ENCODE measurements around the gene MYLK2.
"Not testable (repeated sequence)": the region's sequence is repeated elsewhere in the genome, so short reads cannot be mapped to it uniquely, and the experiment has no call there.

The MYLK2 gene

DNA sequence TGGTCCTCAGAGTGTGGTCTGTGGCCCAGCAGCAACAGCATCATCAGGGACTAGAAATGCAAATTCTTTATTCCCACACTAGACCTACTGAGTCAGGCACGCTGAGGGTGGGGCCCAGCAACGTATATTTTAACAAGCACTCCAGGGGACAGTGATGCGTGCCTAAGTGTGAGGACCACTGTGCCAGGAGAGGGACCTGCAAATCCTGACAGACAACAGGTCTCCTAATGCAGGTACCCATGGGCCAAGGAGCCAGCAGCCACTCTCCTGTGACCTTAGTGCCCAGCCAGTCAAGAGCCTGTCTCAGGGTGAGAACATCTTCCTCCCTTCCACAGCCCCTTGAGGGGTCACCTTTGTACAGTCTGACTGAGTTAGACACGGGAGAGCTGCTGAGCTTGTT lies 8.0 kb upstream of the MYLK2 start:
- no peaks in the 10 kb centered on the region for H3K4me1 ChIP-seq (ENCODE audit: low read length)
- no peak overlapping the region for H3K9ac ChIP-seq (ENCODE audit: low read length)
- no peak overlapping the region for H3K4me2 ChIP-seq (ENCODE audit: low read length)

GRCh38 chr20:31811796-31812728 lies 7.1 kb upstream of the MYLK2 start:
- Histone ChIP-seq H3K9me3 (ENCODE audit: insufficient read depth, low read length) (no peaks in the 10 kb centered on the region), H3K4me2 (ENCODE audit: low read length) (no peak overlapping the region), H2AFZ (ENCODE audit: low read depth, low read length) (no peak overlapping the region), H3K4me1 (ENCODE audit: low read length) (no peaks in the 10 kb centered on the region), H3K36me3 (replicated peaks; ENCODE audit: low read depth, low read length) (peaks cover 19% of the 10 kb centered on the region), H3K27me3 (ENCODE audit: low read depth, low read length) (no peaks in the 10 kb centered on the region), H4K20me1 (ENCODE audit: insufficient read depth, low read length) (no peaks in the 10 kb centered on the region), H3K4me3 (ENCODE audit: low read length) (no peak overlapping the region), H3K79me2 (ENCODE audit: low read length) (no peaks in the 10 kb centered on the region), H3K9ac (ENCODE audit: low read length) (no peak overlapping the region), H3K27ac (ENCODE audit: low read length) (no peak overlapping the region)
- TF ChIP-seq, protein P1, sequence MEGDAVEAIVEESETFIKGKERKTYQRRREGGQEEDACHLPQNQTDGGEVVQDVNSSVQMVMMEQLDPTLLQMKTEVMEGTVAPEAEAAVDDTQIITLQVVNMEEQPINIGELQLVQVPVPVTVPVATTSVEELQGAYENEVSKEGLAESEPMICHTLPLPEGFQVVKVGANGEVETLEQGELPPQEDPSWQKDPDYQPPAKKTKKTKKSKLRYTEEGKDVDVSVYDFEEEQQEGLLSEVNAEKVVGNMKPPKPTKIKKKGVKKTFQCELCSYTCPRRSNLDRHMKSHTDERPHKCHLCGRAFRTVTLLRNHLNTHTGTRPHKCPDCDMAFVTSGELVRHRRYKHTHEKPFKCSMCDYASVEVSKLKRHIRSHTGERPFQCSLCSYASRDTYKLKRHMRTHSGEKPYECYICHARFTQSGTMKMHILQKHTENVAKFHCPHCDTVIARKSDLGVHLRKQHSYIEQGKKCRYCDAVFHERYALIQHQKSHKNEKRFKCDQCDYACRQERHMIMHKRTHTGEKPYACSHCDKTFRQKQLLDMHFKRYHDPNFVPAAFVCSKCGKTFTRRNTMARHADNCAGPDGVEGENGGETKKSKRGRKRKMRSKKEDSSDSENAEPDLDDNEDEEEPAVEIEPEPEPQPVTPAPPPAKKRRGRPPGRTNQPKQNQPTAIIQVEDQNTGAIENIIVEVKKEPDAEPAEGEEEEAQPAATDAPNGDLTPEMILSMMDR (IDR thresholded peaks at IDR 0.05; ENCODE audit: low read depth, low read length) = no peak
- no peak for TF ChIP-seq EZH2phosphoT487 (IDR thresholded peaks at IDR 0.05; ENCODE audit: low read depth)

More for the DNA sequence above, 8.0 kb upstream of the MYLK2 start:
- no peak for TF ChIP-seq EZH2phosphoT487 (IDR thresholded peaks at IDR 0.05; ENCODE audit: low read depth)
- TF ChIP-seq, protein P1 (IDR thresholded peaks at IDR 0.05; ENCODE audit: low read depth, low read length) = no peak
- H3K36me3 ChIP-seq (replicated peaks; ENCODE audit: low read depth, low read length) = peaks cover 28% of the 10 kb centered on the region
- no peaks in the 10 kb centered on the region for H4K20me1 ChIP-seq (ENCODE audit: insufficient read depth, low read length)
- H3K4me3 ChIP-seq (ENCODE audit: low read length) = no peak overlapping the region
- H3K9me3 ChIP-seq (ENCODE audit: insufficient read depth, low read length) = no peaks in the 10 kb centered on the region
- H3K79me2 ChIP-seq (ENCODE audit: low read length) = no peaks in the 10 kb centered on the region
- H3K27ac ChIP-seq (ENCODE audit: low read length) = no peak overlapping the region
- H2AFZ ChIP-seq (ENCODE audit: low read depth, low read length) = no peak overlapping the region
- no peaks in the 10 kb centered on the region for H3K27me3 ChIP-seq (ENCODE audit: low read depth, low read length)

- Histone ChIP-seq H4K20me1 (ENCODE audit: insufficient read depth, low read length) (no peaks in the 10 kb centered on the region), H3K27me3 (ENCODE audit: low read depth, low read length) (no peaks in the 10 kb centered on the region), H3K4me2 (ENCODE audit: low read length) (no peak overlapping the region), H3K4me1 (ENCODE audit: low read length) (no peaks in the 10 kb centered on the region), H3K27ac (ENCODE audit: low read length) (no peak overlapping the region), H3K79me2 (ENCODE audit: low read length) (no peaks in the 10 kb centered on the region), H3K9ac (ENCODE audit: low read length) (no peak overlapping the region), H3K9me3 (ENCODE audit: insufficient read depth, low read length) (no peaks in the 10 kb centered on the region), H3K36me3 (replicated peaks; ENCODE audit: low read depth, low read length) (peaks cover 8% of the 10 kb centered on the region), H2AFZ (ENCODE audit: low read depth, low read length) (no peak overlapping the region), H3K4me3 (ENCODE audit: low read length) (no peak overlapping the region)
- TF ChIP-seq, protein P1 (IDR thresholded peaks at IDR 0.05; ENCODE audit: low read depth, low read length) = no peak
Observed at GRCh38 chr20:31813611-31814010, 5.5 kb upstream of the MYLK2 start.

DNA sequence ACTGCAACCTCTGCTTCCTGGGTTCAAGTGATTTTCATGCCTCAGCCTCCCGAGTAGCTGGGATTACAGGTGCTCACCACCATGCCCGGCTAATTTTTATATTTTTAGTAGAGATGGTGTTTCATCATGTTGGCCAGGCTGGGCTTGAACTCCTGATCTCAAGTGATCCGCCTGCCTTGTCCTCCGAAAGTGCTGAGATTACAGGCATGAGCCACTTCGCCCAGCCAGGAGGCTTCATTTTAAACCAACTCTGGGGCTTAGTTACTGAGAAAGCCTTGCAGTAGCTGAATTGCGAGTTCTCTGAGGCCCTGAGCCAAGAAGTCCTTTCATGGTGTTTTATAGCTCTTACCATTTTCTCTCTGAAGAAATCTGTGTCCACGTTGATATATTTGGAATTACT lies 5.0 kb upstream of the MYLK2 start:
- not testable (repeated sequence) for H3K27me3 ChIP-seq (ENCODE audit: low read depth, low read length); H2AFZ ChIP-seq (ENCODE audit: low read depth, low read length); H3K4me3 ChIP-seq (ENCODE audit: low read length); H3K9ac ChIP-seq (ENCODE audit: low read length); H3K79me2 ChIP-seq (ENCODE audit: low read length); H3K27ac ChIP-seq (ENCODE audit: low read length); H3K36me3 ChIP-seq (replicated peaks; ENCODE audit: low read depth, low read length); H3K4me1 ChIP-seq (ENCODE audit: low read length); H3K9me3 ChIP-seq (ENCODE audit: insufficient read depth, low read length); H4K20me1 ChIP-seq (ENCODE audit: insufficient read depth, low read length); H3K4me2 ChIP-seq (ENCODE audit: low read length)
